Retinal pigment epithelial cell (primary cell): ENCODE results near the gene PDCD1.

Experiments
- DNase-seq: peaks from one replicate; pipeline ENCODE4 v3.0.0-alpha.2; 2010; ENCODE audit warnings: low read depth
- H3K4me3 ChIP-seq: 2 replicates; pipeline ENCODE4 v1.5.1; 2011; ENCODE audit warnings: mild to moderate bottlenecking, low read length, control low read depth, moderate library complexity
- TF ChIP-seq, protein P1 (sequence below): conservative IDR thresholded peaks from 2 replicates; pipeline ENCODE4 v1.5.1; 2011; ENCODE audit warnings: low read depth, low read length, control low read depth, inconsistent platforms

Gene PDCD1

DNA sequence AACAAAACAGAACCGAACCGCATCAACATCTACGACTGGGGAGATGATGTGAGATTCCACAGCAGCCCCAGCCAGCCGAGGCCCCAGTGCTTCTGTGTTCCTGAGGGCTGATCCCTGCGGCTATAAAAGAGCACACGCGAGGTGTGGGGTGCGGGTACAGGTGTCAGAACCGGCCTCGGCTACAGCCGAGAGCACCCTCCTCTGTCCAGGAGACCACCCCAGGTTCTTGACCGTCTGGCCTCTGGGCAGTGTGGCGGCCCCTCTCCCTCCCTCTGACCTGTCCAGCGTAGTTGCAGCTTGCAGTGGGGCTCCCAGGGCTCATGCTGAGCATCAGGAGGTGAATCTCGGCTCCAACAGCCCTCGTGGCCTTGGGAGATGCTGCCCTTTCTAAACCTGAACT lies 34.6 kb upstream of the PDCD1 start:
- no peak overlapping the region for H3K4me3 ChIP-seq
- no peak for DNase-seq
- TF ChIP-seq, protein P1, sequence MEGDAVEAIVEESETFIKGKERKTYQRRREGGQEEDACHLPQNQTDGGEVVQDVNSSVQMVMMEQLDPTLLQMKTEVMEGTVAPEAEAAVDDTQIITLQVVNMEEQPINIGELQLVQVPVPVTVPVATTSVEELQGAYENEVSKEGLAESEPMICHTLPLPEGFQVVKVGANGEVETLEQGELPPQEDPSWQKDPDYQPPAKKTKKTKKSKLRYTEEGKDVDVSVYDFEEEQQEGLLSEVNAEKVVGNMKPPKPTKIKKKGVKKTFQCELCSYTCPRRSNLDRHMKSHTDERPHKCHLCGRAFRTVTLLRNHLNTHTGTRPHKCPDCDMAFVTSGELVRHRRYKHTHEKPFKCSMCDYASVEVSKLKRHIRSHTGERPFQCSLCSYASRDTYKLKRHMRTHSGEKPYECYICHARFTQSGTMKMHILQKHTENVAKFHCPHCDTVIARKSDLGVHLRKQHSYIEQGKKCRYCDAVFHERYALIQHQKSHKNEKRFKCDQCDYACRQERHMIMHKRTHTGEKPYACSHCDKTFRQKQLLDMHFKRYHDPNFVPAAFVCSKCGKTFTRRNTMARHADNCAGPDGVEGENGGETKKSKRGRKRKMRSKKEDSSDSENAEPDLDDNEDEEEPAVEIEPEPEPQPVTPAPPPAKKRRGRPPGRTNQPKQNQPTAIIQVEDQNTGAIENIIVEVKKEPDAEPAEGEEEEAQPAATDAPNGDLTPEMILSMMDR: no peak

DNA sequence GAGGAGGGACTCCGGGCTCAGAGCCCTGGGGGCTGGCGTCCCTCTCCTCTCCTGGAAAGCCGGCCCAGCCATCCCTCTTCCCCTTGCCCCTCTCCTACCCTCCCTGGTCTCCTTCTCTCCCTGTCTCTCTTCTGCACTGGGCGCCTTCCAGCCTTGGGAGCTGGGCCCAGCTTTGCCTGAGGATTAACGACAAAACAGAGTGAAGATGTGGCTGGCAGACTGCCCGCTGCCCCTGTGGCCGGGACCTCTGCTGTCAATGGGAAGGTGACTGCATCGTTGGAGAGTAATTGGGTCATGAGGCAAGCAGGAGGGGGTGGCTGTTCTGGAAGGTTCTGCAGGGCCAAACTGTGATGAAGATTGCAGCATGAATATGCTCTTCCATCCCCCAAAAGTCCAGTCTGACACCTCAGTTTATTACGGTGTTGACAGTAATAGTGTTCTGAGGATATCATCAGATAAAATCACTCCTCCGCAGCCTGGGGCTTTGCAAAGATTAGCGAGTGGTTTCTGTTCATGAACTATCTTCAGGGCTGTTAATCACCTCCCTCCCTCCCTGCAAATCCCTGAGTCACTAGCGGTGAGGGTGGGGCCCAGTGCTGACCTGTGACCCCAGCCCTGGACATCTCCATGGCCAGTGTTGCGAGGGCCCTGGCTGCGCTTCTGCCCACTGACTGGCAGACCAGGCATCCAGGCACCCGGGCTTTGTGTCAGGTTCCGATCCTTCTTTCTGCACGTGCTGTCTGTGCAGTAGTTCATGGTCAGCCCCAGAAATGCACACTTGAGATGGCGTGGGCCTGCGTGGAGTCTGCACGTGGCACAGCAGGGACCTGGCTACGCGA lies 33.8 kb upstream of the PDCD1 start:
- TF ChIP-seq, protein P1: no peak
- DNase-seq: no peak
- H3K4me3 ChIP-seq: no peak overlapping the region

DNA sequence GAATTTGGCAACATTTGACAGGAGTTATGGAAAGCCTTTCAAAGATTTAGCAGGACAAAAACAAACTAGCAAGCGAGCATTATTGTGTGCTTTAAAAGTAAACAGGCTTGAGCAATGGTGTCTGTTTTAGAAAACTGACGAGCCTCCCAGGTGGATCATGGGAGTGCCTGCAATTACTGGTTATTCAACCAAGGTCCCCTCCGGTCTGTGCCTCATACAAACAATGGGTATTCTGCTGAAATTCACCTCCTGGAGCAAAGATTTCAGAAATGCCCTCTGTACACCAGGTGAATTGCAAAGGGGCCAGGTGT lies 33.2 kb upstream of the PDCD1 start:
- DNase-seq: no peak
- TF ChIP-seq, protein P1: no peak

DNA sequence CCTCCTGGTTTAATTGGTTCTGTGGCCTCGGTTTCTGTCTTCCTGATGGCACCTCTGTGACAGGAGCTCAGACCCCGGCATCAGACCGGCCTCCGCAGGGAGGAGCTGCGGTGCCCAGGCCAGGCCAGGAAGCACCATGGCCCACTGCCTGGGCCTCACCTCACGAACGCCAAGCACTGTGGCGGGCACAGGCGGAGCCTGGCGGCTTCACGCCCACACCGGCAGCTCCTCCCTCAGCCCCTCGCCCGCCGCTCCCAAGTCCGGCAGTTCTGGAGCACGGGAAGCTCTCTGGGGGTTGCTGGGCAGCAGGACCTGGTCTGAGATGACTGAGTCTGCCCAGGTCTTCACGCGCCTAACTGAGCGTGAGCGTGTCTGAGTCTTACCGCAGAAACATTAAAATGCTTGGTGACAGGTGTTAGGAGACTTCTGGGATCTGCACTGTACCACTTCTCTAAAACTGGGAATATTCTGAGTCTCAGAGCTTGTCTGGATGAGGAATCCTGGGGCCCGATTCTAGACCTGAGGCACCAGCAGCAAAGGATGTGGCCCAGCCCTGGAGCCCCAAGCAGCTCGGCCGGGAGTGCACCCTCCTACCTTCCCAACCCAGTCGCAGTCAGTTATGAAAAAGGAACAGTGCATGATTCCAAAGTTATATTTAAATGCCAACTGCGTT lies 32.8 kb upstream of the PDCD1 start:
- no peak for DNase-seq
- TF ChIP-seq, protein P1: no peak

More for the DNA sequence above, 33.2 kb upstream of the PDCD1 start:
- H3K4me3 ChIP-seq: no peak overlapping the region

DNA sequence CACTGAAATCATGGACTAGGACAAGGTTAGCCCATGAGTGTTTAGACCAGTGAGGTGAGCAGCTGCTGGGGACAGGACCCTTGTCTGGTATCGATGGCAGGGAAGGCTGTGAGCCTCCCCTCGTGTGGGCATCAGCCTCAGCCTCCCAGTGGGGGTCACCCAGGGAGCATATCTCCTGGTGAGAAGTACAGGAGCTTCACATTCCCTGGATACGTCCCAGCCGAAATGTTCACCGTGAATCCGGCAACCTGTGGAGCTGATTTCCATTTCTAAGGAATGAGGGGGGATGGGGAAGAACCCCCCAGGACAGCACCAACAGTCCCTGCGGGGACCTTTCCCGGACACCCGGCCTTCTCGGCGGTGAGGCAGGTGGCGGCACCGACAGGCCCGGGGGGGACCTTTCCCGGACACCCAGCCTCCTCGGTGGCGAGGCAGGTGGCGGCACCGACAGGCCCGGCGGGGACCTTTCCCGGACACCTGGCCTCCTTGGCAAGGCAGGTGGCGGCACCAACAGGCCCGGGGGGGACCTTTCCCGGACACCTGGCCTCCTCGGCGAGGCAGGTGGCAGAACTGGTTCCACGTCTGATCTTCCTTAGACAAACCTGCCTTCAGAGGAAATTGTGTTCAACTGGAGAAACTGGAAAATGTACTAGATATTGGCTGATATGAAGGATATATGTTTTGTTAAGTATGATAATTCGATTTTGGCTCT lies 32.0 kb upstream of the PDCD1 start:
- TF ChIP-seq, protein P1: no peak
- no peak for DNase-seq
- H3K4me3 ChIP-seq: no peak overlapping the region

More for the DNA sequence above, 32.8 kb upstream of the PDCD1 start:
- H3K4me3 ChIP-seq: no peak overlapping the region

DNA sequence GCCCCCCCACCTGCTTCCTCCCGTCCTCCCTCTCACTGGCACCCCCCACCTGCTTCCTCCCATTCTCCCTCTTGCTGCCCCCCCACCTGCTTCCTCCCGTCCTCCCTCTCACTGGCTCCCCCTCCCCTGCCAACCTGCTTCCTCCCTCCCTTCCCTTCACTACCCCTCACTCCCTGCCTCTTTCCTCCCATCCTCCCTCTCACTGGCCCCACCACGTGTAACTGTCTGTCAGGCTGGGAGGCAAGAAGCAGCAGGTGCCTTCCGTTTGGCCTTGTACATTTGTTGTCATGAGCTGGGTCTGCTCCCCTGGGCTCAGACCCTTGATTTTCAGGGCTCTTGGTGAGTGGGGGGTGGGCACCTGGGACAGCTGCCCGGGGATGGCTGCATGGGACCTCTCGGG lies 29.9 kb upstream of the PDCD1 start:
- H3K4me3 ChIP-seq: no peak overlapping the region
- DNase-seq: no peak
- TF ChIP-seq, protein P1: no peak
